HG03103 (cell line): ENCODE results near the gene SDK1.
A peak's percentile ranks its signal among the peaks of the same experiment; 100 is the strongest.

Experiments used
- ATAC-seq: cut with Tn5 transposase; IDR thresholded peaks from one replicate; pipeline ENCODE4 v1.9.1; 2021; ENCODE audit warnings: low read depth; ENCODE audit not compliant: unreplicated experiment

Gene SDK1, protein sequence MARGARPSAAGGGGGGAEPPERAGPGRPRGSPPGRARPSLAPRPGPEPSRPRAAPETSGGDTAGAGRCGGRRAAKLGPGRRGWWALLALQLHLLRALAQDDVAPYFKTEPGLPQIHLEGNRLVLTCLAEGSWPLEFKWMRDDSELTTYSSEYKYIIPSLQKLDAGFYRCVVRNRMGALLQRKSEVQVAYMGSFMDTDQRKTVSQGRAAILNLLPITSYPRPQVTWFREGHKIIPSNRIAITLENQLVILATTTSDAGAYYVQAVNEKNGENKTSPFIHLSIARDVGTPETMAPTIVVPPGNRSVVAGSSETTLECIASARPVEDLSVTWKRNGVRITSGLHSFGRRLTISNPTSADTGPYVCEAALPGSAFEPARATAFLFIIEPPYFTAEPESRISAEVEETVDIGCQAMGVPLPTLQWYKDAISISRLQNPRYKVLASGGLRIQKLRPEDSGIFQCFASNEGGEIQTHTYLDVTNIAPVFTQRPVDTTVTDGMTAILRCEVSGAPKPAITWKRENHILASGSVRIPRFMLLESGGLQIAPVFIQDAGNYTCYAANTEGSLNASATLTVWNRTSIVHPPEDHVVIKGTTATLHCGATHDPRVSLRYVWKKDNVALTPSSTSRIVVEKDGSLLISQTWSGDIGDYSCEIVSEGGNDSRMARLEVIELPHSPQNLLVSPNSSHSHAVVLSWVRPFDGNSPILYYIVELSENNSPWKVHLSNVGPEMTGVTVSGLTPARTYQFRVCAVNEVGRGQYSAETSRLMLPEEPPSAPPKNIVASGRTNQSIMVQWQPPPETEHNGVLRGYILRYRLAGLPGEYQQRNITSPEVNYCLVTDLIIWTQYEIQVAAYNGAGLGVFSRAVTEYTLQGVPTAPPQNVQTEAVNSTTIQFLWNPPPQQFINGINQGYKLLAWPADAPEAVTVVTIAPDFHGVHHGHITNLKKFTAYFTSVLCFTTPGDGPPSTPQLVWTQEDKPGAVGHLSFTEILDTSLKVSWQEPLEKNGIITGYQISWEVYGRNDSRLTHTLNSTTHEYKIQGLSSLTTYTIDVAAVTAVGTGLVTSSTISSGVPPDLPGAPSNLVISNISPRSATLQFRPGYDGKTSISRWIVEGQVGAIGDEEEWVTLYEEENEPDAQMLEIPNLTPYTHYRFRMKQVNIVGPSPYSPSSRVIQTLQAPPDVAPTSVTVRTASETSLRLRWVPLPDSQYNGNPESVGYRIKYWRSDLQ (N-terminal part only)

DNA sequence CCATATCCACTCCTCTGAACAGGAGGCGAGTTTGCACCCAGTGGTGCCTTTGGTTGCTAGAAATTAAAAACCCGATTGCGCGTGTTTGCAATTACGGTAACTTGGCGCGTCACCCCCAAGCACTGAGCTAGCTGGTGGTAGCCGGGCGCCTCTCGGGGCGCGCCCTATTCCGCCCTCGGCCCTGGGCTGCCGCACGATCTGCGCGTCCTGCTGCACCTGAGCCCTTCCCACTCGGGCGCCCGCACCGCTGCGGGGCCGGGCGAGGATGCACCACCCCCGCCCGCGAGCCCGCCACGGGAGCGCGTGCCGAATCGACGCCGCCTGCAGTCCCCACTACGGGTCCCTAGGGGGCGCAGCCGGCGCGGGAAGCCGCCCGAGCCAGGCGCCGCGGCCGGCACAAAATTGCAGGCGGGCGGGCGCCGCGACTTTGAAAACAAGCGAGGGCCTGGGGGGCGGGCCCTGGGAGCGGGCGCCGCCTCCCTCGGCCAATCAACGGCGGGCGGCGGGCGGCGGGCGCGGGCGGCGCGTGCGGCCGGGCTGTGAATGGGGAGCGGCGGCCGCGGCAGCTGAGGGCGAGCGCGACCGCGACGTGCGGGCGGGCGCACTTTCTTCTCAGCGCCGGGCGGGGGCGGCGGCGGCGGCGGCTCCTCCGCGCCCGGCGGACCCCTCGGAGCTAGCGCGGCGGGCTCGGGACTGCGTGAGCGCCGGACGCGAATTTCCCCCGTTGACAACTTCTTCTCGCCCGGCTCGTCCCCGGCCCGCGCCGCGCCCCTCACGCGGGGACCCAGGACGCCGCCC, at the start of gene SDK1:
Gene SDK1 (plus strand): TSS at position 602 of the 798 bp plus-strand sequence. CDS start 335 bp downstream, outside the sequence.
- ATAC-seq = peak; percentile 87

GRCh38 chr7:3254718-3255117, 46.3 kb upstream of the SDK1 start:
- ATAC-seq = no peak

- ATAC-seq = no peak
These were observed 41.2 kb upstream of the SDK1 start for GRCh38 chr7:3259711-3260400.

DNA sequence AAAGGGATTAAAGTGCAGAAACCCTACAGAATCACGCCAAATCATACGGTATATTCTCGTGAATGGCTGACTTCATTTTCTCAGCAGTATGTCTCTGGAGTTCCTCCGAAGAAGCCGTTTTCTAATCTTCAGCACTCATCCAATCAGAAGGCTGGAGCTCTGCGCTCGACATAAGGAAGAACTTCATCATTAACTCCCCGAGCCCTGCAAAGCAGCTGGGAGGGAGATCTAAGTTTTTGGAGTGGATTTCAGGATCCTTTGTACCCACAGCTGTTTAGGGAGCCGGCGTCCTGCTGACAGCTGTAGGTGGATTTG, 40.7 kb upstream of the SDK1 start:
- ATAC-seq = no peak

DNA sequence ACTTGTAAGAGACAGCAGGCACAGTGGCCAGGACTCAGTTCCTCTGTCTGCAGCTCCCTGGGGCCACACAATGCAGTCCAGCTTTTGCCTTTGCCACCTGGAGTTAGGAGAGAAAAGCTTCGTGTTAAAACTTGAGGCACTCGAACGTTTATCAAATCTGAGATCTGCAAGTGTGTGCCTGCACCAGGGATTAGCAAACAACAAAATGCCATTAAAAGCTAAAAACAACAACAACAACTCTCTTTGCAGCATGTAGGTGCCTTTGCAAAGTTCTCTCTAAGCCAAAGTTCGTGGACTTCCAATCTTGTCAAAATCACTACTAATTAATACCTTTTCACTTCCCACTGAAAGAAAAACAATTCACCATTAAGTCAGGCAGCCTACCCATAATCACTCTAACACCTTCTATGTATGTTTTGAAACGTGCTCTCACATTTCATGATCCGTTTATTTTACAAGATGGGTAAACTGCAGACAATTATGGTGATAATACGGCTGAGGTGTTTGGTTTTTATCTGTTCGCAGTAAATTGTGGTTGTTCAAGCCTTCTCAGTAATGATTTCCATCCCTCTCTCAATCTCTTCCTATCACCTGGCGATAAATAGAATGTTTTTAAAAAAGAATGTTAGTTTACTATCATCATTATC, 36.2 kb upstream of the SDK1 start:
- ATAC-seq = no peak

GRCh38 chr7:3265388-3265787, 35.7 kb upstream of the SDK1 start:
- ATAC-seq = no peak

DNA sequence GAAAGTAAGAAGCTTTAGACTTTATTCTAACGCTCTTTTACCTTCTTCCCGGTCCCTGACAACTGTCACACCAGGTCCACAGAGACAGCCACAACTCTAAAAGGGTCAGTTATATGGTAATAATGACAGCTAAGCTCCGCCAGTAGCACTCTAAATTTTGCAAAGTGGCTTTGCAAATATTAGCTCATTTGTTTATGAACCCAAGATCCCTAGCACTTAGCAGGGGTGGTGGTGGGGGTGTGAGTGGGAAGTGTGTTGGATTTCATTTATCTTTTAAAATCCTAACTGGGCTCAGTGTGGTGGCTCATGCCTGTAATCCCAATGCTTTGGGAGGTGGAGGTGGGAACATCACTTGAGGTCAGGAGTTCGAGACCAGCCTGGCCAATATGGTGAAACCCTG, 34.8 kb upstream of the SDK1 start:
- no peak for ATAC-seq

DNA sequence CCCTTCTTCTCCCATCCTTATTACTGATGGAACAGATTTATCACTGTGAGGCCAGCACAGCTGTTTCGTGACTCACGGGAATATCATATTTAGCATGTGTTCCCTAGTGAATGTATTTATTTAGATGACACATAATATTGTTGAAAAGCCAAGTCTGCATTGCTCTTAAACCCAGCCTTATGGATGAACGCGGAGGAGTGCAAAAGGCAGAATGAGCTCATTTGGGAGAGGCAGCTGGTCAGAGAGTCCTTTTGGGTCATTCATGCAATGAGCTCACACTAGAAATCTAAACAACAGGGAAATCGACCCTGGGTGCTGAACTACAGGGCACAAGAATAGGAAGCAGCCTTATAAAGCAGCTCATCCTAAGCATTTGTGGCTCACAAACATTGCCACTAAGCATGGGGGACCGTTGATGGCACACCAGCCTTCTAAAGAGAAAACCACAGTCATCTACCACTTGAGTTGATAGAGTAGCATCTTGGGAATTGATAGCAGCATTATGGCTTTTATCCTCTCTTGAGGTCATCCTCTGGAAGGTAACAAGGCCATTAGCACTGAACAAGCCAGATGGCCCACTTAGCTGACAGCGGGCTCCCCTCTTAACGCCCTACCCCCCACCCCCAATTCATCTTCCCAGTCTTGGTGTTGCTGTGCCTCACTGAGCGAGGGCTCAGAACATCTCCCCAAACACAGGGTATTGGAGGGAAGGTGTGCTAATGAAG, 32.9 kb upstream of the SDK1 start:
- ATAC-seq = no peak

- ATAC-seq = no peak
These were observed 30.7 kb upstream of the SDK1 start for GRCh38 chr7:3270362-3270761.

GRCh38 chr7:3271298-3271697, 29.8 kb upstream of the SDK1 start:
- no peak for ATAC-seq

GRCh38 chr7:3272691-3273141, 28.3 kb upstream of the SDK1 start:
- ATAC-seq = no peak

- no peak for ATAC-seq
These were observed 26.9 kb upstream of the SDK1 start for GRCh38 chr7:3274131-3274530.

DNA sequence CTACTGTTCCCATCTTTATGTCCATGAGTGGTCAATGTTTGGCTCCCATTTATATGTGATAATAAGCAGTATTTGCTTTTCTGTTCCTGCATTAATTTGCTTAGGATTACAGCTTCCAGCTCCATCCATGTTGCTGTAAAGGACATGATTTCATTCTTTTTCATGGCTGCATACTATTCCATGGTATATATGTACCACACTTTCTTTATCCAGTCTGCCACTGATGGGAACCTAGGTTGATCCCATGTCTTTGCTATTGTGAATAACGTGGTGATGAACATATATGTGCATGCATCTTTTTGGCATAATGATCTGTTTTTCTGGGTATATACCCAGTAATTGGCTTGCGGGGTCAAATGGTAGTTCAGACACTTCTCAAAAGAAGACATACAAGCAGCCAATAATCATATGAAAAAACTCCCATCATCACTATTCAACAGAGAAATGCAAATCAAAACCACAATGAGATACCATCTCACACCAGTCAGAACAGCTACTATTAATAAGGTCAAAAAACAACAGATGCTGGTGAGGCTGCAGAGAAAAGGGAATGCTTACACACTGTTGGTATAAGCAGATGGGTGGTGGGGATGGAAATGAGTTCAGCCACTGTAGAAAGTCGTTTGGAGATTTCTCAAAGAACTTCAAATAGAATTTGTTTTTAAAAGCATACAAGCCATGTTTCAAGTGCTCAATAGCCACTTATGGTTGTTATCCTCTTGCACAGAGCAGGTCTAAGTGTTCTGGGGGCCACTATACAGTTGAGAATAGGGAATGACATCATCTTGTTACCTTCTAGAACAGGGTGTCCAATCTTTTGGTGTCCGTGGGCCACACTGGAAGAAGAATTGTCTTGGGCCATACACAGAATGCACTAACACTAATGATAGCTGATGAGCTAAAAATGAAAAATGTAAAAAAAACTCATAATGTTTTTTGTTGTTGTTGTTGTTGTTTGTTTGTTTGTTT, 23.2 kb upstream of the SDK1 start:
- no peak for ATAC-seq

DNA sequence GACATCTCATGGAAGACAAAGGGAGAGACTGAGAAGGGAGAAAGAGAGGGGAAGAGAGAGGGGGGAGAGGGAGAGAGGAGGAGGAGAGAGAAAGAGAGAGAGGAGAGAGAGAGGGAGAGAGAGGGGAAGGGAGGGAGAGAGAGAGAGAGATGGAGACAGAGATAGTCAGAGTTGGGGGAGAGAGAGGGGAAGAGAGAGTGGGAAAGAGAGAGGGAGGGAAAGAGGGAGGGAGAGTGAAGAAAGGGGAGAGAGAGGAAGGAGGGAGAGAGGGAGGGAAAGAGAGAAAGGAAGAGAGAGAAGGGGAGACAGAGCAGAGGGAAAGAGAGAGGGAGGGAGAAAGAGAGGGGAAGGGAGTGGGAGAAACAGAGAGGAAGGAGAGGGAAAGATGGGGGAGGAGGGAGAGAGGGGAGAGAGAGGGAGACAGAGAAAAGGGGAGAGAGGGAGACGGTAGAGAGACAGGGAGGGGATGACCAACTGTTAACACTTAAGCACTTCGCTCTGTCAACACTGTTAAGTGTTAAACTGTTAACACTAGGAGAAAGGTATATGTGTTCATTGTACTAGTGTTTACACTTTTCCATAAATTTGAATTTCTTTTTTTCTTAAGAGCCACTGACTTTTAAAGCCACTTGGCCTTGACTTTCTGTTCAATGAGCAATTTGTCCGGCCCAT, 21.8 kb upstream of the SDK1 start:
- no peak for ATAC-seq

DNA sequence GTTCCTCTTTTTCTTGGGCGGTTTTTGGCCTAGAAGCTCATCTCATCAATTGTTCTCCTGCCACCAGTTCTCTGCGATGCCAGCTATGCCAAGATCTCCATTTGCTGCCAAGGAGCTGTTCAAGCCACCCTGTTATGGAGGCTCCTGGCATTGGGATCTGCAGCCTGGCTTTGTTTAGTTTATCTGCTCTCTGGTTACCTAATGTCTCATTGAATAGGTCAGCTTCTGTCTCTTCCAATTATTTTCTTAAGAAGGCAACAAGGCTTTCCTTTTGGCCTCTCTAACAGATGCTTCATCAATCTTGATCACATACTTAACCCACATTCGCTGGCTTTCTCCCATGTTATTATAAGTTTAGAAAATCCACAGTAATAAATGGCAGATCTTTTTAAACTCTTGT, 20.6 kb upstream of the SDK1 start:
- ATAC-seq = no peak

DNA sequence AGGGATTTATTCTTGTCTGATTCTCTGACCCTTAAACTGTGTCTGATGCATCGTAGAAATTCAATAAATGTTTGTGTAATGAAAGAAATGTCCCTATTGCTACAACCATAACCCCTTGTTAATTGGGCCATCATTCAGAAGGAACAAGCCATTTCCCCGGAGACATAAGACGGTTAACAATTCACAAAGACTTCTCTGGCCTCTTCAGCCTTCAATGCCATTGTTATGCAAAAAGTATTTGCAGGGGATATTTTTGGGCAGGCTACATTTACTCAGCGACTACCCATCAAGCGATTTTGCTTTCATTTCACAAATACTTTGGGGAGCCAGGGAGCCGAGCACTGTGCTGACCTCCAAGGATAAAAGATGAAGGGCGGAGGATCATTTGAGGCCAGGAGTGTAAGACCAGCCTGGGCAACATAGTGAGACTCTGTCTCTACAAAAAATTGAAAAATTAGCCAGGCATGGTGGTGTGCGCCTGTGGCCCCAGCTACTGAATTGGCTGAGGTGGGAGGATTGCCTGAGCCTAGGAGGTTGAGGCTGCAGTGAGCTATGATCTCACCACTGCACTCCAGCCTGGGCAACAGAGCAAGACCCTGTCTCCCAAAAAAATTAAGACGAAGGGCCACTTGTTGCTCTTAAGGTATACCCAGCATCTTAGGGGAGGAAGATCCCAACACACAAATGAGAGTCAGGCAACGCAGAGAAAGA, 20.0 kb upstream of the SDK1 start:
- ATAC-seq = no peak
